Lower lobe of right lung (tissue), 2 donors: ENCODE results near the gene CYP21A2. TPM values are rescaled to one million over a fixed set of nuclear protein-coding genes. Genes with fewer than 3 reads are reported as not detected.
"Not testable (repeated sequence)": the region's sequence is repeated elsewhere in the genome, so short reads cannot be mapped to it uniquely, and the experiment has no call there.

Experiments
- ATAC-seq, 2 donors: fragments of 200-7000 bp; cut with Tn5 transposase; one replicate each; pipeline ENCODE4 v1.9.1; 2020 to 2022; ENCODE audit warnings: mild to moderate bottlenecking in 2 of 2, moderate library complexity in 2 of 2
- DNase-seq: peaks from one replicate; pipeline ENCODE4 v3.0.0-alpha.2; 2020
- H3K27ac ChIP-seq: fragments of 200-600 bp; one replicate; pipeline ENCODE4 v1.8.0; 2022
- H3K27me3 ChIP-seq: fragments of 200-600 bp; one replicate; pipeline ENCODE4 v1.8.0; 2022; ENCODE audit warnings: low read depth
- H3K36me3 ChIP-seq: fragments of 200-600 bp; one replicate; pipeline ENCODE4 v1.8.0; 2022; ENCODE audit warnings: mild to moderate bottlenecking
- H3K4me1 ChIP-seq: fragments of 200-600 bp; one replicate; pipeline ENCODE4 v1.8.0; 2022
- H3K4me3 ChIP-seq: fragments of 200-600 bp; one replicate; pipeline ENCODE4 v1.8.0; 2022; ENCODE audit warnings: mild to moderate bottlenecking
- H3K9me3 ChIP-seq: fragments of 200-600 bp; one replicate; pipeline ENCODE4 v1.8.0; 2022
- intact Hi-C: fragments of 100-400 bp; cut with DNase I; formaldehyde crosslinking; loops from one replicate; pipeline ENCODE4 v1.11.0; 2022
- total RNA-seq: library from RNA; stranded (reverse); fragmentation: NEBNext Ultra II Directional; extraction: Animal tissue kit (Norgen Biotek cat#: 25700); gene quantifications from one replicate; pipeline ENCODE4 v1.2.1, GENCODE V29; 2021
- donor health status: DM: no; HTN: yes; CAD: no; lungs with severe emphysema.

CYP21A2 gene
- total RNA-seq, 1 donor from 2014 or later, result 1.1 TPM

- peak; percentile 28 for DNase-seq
- H3K27me3 ChIP-seq, H3K27ac ChIP-seq, ATAC-seq, H3K36me3 ChIP-seq, H3K4me3 ChIP-seq, H3K4me1 ChIP-seq, H3K9me3 ChIP-seq, intact Hi-C loops: not testable (repeated sequence)
Measured at GRCh38 chr6:32009537-32009936, 28.7 kb upstream of the CYP21A2 start.

- H3K9me3 ChIP-seq, ATAC-seq, H3K36me3 ChIP-seq, H3K4me3 ChIP-seq, H3K27ac ChIP-seq, intact Hi-C loops, H3K4me1 ChIP-seq, H3K27me3 ChIP-seq: not testable (repeated sequence)
- peak; percentile 23 for DNase-seq
Measured at GRCh38 chr6:32010856-32011530, 27.2 kb upstream of the CYP21A2 start.

GRCh38 chr6:32012941-32013617, 25.1 kb upstream of the CYP21A2 start:
- not testable (repeated sequence) for ATAC-seq

GRCh38 chr6:32013738-32014137, 24.5 kb upstream of the CYP21A2 start:
- intact Hi-C loops, H3K27ac ChIP-seq, H3K27me3 ChIP-seq, DNase-seq, H3K36me3 ChIP-seq, ATAC-seq, H3K4me3 ChIP-seq, H3K4me1 ChIP-seq, H3K9me3 ChIP-seq: not testable (repeated sequence)

More at GRCh38 chr6:32012941-32013617, 25.1 kb upstream of the CYP21A2 start:
- intact Hi-C loops, H3K27me3 ChIP-seq, H3K27ac ChIP-seq, H3K4me3 ChIP-seq, H3K9me3 ChIP-seq, H3K36me3 ChIP-seq, H3K4me1 ChIP-seq: not testable (repeated sequence)
- DNase-seq, result peak; percentile 42

- H3K27me3 ChIP-seq, H3K9me3 ChIP-seq, H3K36me3 ChIP-seq, H3K27ac ChIP-seq, intact Hi-C loops, DNase-seq, H3K4me3 ChIP-seq, H3K4me1 ChIP-seq: not testable (repeated sequence)
- ATAC-seq, result peak; percentile 64 to 76
Measured at GRCh38 chr6:32014547-32014946, 23.7 kb upstream of the CYP21A2 start, which contains the start of gene C4B. TSS of gene C4B (plus strand) at chr6:32014795. CDS start at chr6:32014846, 51 bp downstream.

GRCh38 chr6:32022100-32022499, 16.1 kb upstream of the CYP21A2 start:
- H3K27me3 ChIP-seq, H3K9me3 ChIP-seq, H3K4me3 ChIP-seq, ATAC-seq, intact Hi-C loops, H3K4me1 ChIP-seq, H3K36me3 ChIP-seq, H3K27ac ChIP-seq, DNase-seq: not testable (repeated sequence)

GRCh38 chr6:32028631-32029030, 9.6 kb upstream of the CYP21A2 start:
- DNase-seq, result peak; percentile 32
- H3K4me1 ChIP-seq, H3K9me3 ChIP-seq, H3K36me3 ChIP-seq, H3K27me3 ChIP-seq, intact Hi-C loops, H3K27ac ChIP-seq, H3K4me3 ChIP-seq, ATAC-seq: not testable (repeated sequence)

- intact Hi-C loops, ATAC-seq, H3K4me3 ChIP-seq, H3K4me1 ChIP-seq, H3K9me3 ChIP-seq, H3K36me3 ChIP-seq, H3K27ac ChIP-seq, H3K27me3 ChIP-seq, DNase-seq: not testable (repeated sequence)
Measured at GRCh38 chr6:32029553-32029952, 8.7 kb upstream of the CYP21A2 start.

GRCh38 chr6:32035283-32036013, 2.8 kb upstream of the CYP21A2 start:
- H3K27me3 ChIP-seq, H3K4me1 ChIP-seq, H3K9me3 ChIP-seq, H3K36me3 ChIP-seq, H3K27ac ChIP-seq, intact Hi-C loops, DNase-seq, H3K4me3 ChIP-seq: not testable (repeated sequence)
- peak; percentile 15 to 20 for ATAC-seq

GRCh38 chr6:32037136-32037535, 1.1 kb upstream of the CYP21A2 start:
- H3K4me3 ChIP-seq, H3K36me3 ChIP-seq, H3K27ac ChIP-seq, ATAC-seq, H3K9me3 ChIP-seq, H3K27me3 ChIP-seq, DNase-seq, intact Hi-C loops, H3K4me1 ChIP-seq: not testable (repeated sequence)

GRCh38 chr6:32038878-32039277, 663 bp downstream of the CYP21A2 start:
- H3K4me1 ChIP-seq, intact Hi-C loops, H3K36me3 ChIP-seq, DNase-seq, H3K4me3 ChIP-seq, H3K27me3 ChIP-seq, H3K27ac ChIP-seq, H3K9me3 ChIP-seq, ATAC-seq: not testable (repeated sequence)

GRCh38 chr6:32039321-32040274, 1.4 kb downstream of the CYP21A2 start:
- intact Hi-C loops, H3K9me3 ChIP-seq, DNase-seq, H3K36me3 ChIP-seq, H3K27ac ChIP-seq, H3K27me3 ChIP-seq, H3K4me1 ChIP-seq, H3K4me3 ChIP-seq, ATAC-seq: not testable (repeated sequence)
